ENCODE measurements around the gene BMF. TPM values are rescaled to one million over a fixed set of nuclear protein-coding genes. Genes with fewer than 3 reads are reported as not detected.
A peak's percentile ranks its signal among the peaks of the same experiment; 100 is the strongest.

BMF gene
- total RNA-seq, 1 donor from 2014 or later = 112 TPM

DNA sequence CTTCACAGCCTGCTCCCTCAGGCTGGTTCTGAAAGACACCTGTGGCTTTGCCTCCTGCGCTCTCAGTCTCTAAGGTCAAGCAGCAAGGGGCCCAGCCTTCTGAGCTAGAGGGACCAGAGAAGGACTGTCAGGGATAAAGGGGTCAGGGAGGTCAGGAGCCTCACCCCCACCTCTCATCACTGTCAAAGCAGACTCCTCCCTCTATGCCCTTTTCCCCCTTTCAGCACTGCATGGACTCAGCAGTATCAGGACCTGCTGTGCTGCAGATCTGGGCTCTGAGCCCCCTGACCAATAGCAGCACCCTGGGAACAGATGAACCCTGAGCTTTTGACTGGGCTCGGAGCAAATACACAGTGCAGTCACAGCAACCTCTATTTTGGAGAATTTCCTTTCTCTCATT is 3.2 kb upstream of the BMF start:
- Mint-ChIP-seq H3K9me3 (no peaks in the 10 kb centered on the region), H3K4me3 (peak overlapping the region; percentile 21), H3K27ac (peak overlapping the region; percentile 68), H3K4me1 (ENCODE audit: unreplicated experiment) (peaks cover 50% of the 10 kb centered on the region), H3K27me3 (no peaks in the 10 kb centered on the region), H3K36me3 (no peaks in the 10 kb centered on the region)
- no peak for DNase-seq (ENCODE audit: extremely low spot score, unreplicated experiment)
- TF ChIP-seq, protein P1, sequence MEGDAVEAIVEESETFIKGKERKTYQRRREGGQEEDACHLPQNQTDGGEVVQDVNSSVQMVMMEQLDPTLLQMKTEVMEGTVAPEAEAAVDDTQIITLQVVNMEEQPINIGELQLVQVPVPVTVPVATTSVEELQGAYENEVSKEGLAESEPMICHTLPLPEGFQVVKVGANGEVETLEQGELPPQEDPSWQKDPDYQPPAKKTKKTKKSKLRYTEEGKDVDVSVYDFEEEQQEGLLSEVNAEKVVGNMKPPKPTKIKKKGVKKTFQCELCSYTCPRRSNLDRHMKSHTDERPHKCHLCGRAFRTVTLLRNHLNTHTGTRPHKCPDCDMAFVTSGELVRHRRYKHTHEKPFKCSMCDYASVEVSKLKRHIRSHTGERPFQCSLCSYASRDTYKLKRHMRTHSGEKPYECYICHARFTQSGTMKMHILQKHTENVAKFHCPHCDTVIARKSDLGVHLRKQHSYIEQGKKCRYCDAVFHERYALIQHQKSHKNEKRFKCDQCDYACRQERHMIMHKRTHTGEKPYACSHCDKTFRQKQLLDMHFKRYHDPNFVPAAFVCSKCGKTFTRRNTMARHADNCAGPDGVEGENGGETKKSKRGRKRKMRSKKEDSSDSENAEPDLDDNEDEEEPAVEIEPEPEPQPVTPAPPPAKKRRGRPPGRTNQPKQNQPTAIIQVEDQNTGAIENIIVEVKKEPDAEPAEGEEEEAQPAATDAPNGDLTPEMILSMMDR (conservative IDR thresholded peaks at IDR 0.05) = no peak

DNA sequence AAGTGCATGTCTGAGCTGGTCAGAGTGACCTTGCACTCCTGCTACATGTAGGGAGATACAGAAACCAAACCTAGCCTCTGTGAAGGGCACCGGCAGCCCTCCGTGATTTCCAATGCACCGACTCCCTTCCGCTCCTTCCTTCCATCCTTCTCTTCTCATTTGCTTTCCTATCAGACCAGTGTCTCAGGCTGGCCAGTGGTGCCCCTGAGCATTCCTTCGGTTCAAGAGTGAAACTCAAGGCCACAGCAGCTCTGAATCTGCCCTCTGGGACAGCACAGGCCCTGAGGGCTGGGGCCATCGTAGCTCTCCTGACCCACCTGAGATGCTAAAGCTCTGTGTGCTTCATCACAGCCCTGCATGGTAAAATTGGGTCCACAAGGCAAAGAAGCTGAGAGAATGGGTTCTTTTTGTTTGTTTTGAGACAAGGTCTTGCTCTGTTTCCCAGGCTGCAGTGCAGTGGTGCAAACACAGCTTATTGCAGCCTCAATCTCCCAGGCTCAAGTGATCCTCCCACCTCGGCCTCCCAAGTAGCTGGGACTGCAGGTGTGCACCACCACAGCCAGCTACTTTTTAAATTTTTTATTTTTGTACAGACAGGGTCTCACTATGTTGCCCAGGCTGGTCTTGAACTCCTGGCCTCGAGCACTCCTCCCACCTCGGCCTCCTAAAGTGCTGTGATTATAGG is 2.3 kb upstream of the BMF start:
- Mint-ChIP-seq H3K27ac (peak overlapping the region; percentile 38), H3K27me3 (no peaks in the 10 kb centered on the region), H3K36me3 (no peaks in the 10 kb centered on the region), H3K9me3 (no peaks in the 10 kb centered on the region), H3K4me3 (peak overlapping the region; percentile 78), H3K4me1 (ENCODE audit: unreplicated experiment) (peaks cover 55% of the 10 kb centered on the region)
- DNase-seq (ENCODE audit: extremely low spot score, unreplicated experiment) = no peak
- TF ChIP-seq, protein P1 (conservative IDR thresholded peaks at IDR 0.05) = no peak

DNA sequence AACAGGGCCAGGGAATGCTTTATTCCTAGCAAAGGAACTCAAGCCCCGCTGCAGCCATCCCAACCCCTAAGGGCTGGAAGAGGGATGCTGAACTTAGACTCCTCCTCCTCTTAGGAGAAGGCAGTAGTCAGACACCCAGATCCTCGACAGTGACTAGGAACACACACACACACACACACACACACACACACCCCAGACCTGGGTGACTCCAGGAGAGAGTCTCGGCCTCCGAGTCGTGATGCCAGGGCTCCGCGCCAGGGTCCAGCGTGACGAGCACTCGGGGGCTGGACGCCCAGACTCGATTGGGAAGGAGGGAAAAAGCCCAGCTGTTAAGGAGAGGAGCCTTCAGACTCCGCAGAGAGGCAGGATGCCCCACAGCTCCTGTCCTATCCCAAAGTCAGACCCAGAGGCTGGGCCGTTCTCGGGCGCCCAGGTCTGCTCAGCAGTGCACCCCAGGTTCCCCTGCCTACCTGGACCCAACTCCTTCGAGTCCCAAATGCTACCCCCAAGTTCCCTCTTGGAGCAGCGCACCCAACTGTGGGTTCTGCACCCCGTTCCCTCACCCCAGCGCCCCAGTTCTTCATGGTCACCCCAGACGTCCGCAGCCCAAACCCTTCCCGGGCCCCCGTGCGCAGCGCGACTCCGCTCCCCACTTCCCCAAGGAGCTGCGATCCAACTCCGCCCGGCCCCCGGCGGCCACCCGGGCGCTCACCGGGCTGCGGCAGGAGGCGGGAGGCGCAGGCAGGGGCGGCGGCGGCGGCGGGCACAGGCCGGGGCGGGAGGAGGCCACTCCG is 421 bp downstream of the BMF start:
- peak overlapping the region; percentile 99 for H3K27ac Mint-ChIP-seq
- peak overlapping the region; percentile 97 for H3K4me3 Mint-ChIP-seq
- no peak for DNase-seq (ENCODE audit: extremely low spot score, unreplicated experiment)
- TF ChIP-seq, protein P1 (conservative IDR thresholded peaks at IDR 0.05) = no peak
- no peaks in the 10 kb centered on the region for H3K9me3 Mint-ChIP-seq
- H3K4me1 Mint-ChIP-seq (ENCODE audit: unreplicated experiment) = peaks cover 70% of the 10 kb centered on the region
- H3K36me3 Mint-ChIP-seq = no peaks in the 10 kb centered on the region
- H3K27me3 Mint-ChIP-seq = no peaks in the 10 kb centered on the region

DNA sequence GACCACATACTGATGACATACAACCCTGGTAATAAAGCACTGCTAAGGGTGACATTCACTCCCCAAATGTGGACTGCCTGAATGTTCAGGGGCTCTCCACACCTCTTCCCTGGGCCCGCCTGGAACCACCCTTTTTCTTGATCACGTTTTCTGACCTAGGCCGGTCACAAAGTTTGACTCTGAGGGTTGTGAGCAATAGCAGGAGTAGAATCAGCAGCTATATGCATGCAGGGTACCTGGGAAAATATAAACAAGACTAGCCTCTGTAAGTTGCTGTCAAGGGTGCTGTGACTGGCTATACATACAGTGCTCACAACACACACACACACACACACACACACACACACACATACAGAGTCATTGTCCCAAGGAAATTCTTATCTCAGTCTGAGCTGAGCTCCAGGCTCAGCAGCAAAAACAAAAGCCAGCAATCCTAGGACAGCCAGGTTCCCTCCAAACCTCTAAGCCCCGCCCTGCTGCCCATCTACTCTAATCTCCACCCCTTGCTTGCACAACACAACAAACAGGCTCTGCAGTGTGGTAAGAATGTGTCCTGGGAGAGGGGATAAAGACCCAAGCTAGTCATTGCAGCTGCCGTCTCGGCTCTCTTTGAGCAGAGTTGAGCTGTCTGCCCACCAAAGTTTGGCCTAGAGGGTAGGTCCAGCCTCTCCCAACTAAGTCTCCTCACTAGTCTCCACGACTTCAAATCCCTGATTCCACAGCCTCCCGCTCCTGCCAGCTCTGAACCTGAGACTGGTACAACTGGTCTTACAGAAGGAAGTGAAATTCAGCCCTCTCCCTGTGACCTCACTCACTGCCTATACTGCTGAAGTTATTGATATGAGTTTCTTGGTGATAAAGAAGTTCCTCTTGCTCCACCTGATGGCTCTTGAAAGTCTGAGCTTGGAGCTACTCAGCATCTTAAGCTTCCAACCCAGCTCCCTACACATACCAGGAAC is 2.2 kb downstream of the BMF start:
- no peak for DNase-seq (ENCODE audit: extremely low spot score, unreplicated experiment)
- peak overlapping the region; percentile 99 for H3K27ac Mint-ChIP-seq
- no peaks in the 10 kb centered on the region for H3K9me3 Mint-ChIP-seq
- no peaks in the 10 kb centered on the region for H3K27me3 Mint-ChIP-seq
- peaks cover 6% of the 10 kb centered on the region for H3K36me3 Mint-ChIP-seq
- H3K4me1 Mint-ChIP-seq (ENCODE audit: unreplicated experiment) = peaks cover 64% of the 10 kb centered on the region
- TF ChIP-seq, protein P1 (conservative IDR thresholded peaks at IDR 0.05) = no peak
- peak overlapping the region; percentile 97 for H3K4me3 Mint-ChIP-seq

DNA sequence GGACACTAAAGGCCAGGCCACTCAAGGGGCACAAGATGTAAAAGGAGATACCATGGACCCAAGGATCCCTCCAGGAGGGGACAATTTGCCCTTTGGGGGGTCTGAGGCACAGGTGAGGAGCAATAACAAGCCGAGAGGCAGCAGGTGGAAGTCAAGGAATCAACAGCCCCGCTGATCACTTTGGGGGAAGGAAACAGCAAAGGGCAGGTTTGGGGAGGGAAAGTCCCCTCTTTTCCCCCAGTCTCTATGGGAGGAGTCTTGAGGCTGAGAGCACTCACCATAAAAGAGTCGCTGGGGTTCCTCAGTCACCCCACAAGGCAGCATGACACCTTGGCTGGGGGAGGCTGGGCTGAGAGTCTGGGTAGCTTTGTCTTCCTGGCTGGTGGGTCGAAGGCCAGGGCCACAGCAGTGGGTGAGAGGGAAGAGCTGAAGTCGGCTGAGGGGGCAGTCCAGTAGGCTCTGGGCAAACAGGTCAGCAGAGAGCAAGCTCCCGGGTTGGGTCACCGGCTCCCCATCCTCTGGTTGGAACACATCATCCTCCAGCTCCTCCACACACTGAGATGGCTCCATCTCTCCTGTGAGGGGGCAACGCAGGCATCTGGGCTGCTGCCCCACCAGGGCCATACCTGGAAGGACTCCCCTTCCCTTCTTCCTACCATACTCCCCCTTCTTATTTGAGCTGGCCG is 3.0 kb downstream of the BMF start:
- DNase-seq (ENCODE audit: extremely low spot score, unreplicated experiment) = no peak
- TF ChIP-seq, protein P1 (conservative IDR thresholded peaks at IDR 0.05) = no peak
- Mint-ChIP-seq H3K36me3 (peaks cover 14% of the 10 kb centered on the region), H3K27me3 (no peaks in the 10 kb centered on the region), H3K27ac (peak overlapping the region; percentile 99), H3K4me1 (ENCODE audit: unreplicated experiment) (peaks cover 67% of the 10 kb centered on the region), H3K4me3 (peak overlapping the region; percentile 97), H3K9me3 (no peaks in the 10 kb centered on the region)
